ENCODE data around the gene CAPN13.

DNA sequence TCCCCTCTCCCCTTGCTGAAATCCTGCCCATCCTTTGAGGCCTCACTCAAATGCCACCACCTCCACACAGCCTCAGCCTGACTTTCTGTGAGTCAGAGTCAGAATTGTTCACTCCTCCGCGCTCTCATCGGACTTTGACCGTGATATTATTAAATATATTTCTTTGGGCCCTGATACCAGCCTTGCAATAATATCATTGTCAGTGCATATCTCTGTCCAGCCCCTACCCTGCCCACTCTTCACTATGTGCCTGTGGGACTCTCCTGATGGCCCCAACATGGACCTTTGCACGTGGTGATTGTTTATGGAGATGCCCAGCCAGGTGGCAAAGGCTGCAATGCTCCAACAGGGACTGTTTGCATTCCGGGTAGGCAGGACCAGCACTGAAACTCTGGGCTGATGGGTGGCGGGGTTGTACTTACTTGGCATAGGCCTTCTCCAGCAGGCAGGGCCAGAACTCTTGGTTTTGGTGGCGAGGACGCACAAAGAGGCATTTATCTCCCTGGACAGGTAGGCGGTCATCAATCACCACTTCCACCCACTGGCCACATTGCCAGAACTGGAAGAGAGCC, 37.3 kb downstream of the CAPN13 start:
- TF ChIP-seq, protein P1, sequence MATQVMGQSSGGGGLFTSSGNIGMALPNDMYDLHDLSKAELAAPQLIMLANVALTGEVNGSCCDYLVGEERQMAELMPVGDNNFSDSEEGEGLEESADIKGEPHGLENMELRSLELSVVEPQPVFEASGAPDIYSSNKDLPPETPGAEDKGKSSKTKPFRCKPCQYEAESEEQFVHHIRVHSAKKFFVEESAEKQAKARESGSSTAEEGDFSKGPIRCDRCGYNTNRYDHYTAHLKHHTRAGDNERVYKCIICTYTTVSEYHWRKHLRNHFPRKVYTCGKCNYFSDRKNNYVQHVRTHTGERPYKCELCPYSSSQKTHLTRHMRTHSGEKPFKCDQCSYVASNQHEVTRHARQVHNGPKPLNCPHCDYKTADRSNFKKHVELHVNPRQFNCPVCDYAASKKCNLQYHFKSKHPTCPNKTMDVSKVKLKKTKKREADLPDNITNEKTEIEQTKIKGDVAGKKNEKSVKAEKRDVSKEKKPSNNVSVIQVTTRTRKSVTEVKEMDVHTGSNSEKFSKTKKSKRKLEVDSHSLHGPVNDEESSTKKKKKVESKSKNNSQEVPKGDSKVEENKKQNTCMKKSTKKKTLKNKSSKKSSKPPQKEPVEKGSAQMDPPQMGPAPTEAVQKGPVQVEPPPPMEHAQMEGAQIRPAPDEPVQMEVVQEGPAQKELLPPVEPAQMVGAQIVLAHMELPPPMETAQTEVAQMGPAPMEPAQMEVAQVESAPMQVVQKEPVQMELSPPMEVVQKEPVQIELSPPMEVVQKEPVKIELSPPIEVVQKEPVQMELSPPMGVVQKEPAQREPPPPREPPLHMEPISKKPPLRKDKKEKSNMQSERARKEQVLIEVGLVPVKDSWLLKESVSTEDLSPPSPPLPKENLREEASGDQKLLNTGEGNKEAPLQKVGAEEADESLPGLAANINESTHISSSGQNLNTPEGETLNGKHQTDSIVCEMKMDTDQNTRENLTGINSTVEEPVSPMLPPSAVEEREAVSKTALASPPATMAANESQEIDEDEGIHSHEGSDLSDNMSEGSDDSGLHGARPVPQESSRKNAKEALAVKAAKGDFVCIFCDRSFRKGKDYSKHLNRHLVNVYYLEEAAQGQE (IDR thresholded peaks at IDR 0.05; ENCODE audit: unreplicated experiment), result no peak
- TF ChIP-seq, protein P2, sequence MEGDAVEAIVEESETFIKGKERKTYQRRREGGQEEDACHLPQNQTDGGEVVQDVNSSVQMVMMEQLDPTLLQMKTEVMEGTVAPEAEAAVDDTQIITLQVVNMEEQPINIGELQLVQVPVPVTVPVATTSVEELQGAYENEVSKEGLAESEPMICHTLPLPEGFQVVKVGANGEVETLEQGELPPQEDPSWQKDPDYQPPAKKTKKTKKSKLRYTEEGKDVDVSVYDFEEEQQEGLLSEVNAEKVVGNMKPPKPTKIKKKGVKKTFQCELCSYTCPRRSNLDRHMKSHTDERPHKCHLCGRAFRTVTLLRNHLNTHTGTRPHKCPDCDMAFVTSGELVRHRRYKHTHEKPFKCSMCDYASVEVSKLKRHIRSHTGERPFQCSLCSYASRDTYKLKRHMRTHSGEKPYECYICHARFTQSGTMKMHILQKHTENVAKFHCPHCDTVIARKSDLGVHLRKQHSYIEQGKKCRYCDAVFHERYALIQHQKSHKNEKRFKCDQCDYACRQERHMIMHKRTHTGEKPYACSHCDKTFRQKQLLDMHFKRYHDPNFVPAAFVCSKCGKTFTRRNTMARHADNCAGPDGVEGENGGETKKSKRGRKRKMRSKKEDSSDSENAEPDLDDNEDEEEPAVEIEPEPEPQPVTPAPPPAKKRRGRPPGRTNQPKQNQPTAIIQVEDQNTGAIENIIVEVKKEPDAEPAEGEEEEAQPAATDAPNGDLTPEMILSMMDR (conservative IDR thresholded peaks at IDR 0.05; ENCODE audit: low read depth in 2 of 2), result no peak
- no peak for TF ChIP-seq EZH2phosphoT487 (IDR thresholded peaks at IDR 0.05; ENCODE audit: unreplicated experiment)
- no peak for TF ChIP-seq POLR2AphosphoS5 (IDR thresholded peaks at IDR 0.05; ENCODE audit: low read depth)
- TF ChIP-seq JUNB (IDR thresholded peaks at IDR 0.05; ENCODE audit: unreplicated experiment), result no peak
- no peak for TF ChIP-seq CREB1 (CRISPR knock-in tag; IDR thresholded peaks at IDR 0.05; ENCODE audit: low read depth)
- TF ChIP-seq EZH2 (IDR thresholded peaks at IDR 0.05; ENCODE audit: low read depth, unreplicated experiment), result no peak
- TF ChIP-seq, protein P3, sequence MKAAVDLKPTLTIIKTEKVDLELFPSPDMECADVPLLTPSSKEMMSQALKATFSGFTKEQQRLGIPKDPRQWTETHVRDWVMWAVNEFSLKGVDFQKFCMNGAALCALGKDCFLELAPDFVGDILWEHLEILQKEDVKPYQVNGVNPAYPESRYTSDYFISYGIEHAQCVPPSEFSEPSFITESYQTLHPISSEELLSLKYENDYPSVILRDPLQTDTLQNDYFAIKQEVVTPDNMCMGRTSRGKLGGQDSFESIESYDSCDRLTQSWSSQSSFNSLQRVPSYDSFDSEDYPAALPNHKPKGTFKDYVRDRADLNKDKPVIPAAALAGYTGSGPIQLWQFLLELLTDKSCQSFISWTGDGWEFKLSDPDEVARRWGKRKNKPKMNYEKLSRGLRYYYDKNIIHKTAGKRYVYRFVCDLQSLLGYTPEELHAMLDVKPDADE (IDR thresholded peaks at IDR 0.05), result no peak
- TF ChIP-seq ZNF331 (CRISPR knock-in tag; IDR thresholded peaks at IDR 0.05; ENCODE audit: low read depth), result no peak
- no peak for TF ChIP-seq STAT1 (IDR thresholded peaks at IDR 0.05; ENCODE audit: unreplicated experiment)
- TF ChIP-seq NANOG (IDR thresholded peaks at IDR 0.05; ENCODE audit: borderline replicate concordance), result no peak
